OCI-LY7 (cell line): ENCODE results near the gene CCR4. TPM values are rescaled to one million over a fixed set of nuclear protein-coding genes. Genes with fewer than 3 reads are reported as not detected.
"Not testable (repeated sequence)": the region's sequence is repeated elsewhere in the genome, so short reads cannot be mapped to it uniquely, and the experiment has no call there.

Source experiments
- BruUV-seq: library from RNA; stranded (reverse); fragments of 400-500 nt; replicated peaks from 2 replicates; lab custom pipeline; 2021; lab: Mats Ljungman, UMichigan
- CTCF ChIA-PET: fragments of 300-600 bp; sonication (Branson Sonifier 250); formaldehyde crosslinking; loops from one replicate; lab custom pipeline; 2022; ENCODE audit warnings: antibody characterized with exemption; ENCODE audit not compliant: unreplicated experiment; lab: Charles Lee
- POLR2A ChIA-PET: fragments of 300-600 bp; sonication (Branson Sonifier 250); formaldehyde crosslinking; loops from one replicate; lab custom pipeline; 2022; ENCODE audit warnings: antibody characterized with exemption; lab: Charles Lee
- DNase-seq: peaks from one replicate; pipeline ENCODE4 v3.0.0-alpha.2; 2015; ENCODE audit warnings: low spot score
- H2AFZ ChIP-seq: fragments of 200-600 bp; sonication (generic), shearing (Covaris generic); 2 replicates; pipeline ENCODE4 v1.6.1; 2014; ENCODE audit warnings: mild to moderate bottlenecking, antibody characterized with exemption, low read length, moderate library complexity
- H3K27ac ChIP-seq: fragments of 200-600 bp; sonication (generic); 2 replicates; pipeline ENCODE4 v1.5.1; 2014; ENCODE audit warnings: mixed run types, low read depth, mild to moderate bottlenecking, moderate library complexity, low read length, inconsistent platforms; ENCODE audit not compliant: poor library complexity, severe bottlenecking
- H3K36me3 ChIP-seq: fragments of 200-600 bp; sonication (generic); 2 replicates; pipeline ENCODE4 v1.6.1; 2014; ENCODE audit warnings: mild to moderate bottlenecking, antibody characterized with exemption, low read length, moderate library complexity, mixed read lengths; ENCODE audit not compliant: insufficient read depth
- H3K4me1 ChIP-seq: fragments of 200-600 bp; sonication (generic); 2 replicates; pipeline ENCODE4 v1.5.1; 2014; ENCODE audit warnings: mild to moderate bottlenecking, low read length; ENCODE audit not compliant: insufficient read depth, poor library complexity, severe bottlenecking
- H3K4me2 ChIP-seq: fragments of 200-600 bp; sonication (generic); 2 replicates; pipeline ENCODE4 v1.6.1; 2014; ENCODE audit warnings: mild to moderate bottlenecking, low read length
- H3K4me3 ChIP-seq: fragments of 200-600 bp; sonication (generic); 2 replicates; pipeline ENCODE4 v1.5.1; 2014; ENCODE audit warnings: mild to moderate bottlenecking, low read depth, low read length; ENCODE audit not compliant: poor library complexity, severe bottlenecking
- H3K79me2 ChIP-seq: fragments of 200-600 bp; sonication (generic); 2 replicates; pipeline ENCODE4 v1.6.1; 2016; ENCODE audit warnings: low read depth, mild to moderate bottlenecking, low read length, moderate library complexity, mixed read lengths; ENCODE audit not compliant: insufficient read depth
- H3K9me2 ChIP-seq: fragments of 200-600 bp; sonication (generic); 2 replicates; pipeline ENCODE4 v1.6.1; 2016; ENCODE audit warnings: mild to moderate bottlenecking, low read length, mixed read lengths; ENCODE audit not compliant: insufficient read depth
- H3K9me3 ChIP-seq: fragments of 200-600 bp; sonication (generic); 2 replicates; pipeline ENCODE4 v1.6.1; 2014; ENCODE audit warnings: mild to moderate bottlenecking, mixed run types, low read length, mixed read lengths
- H4K20me1 ChIP-seq: fragments of 200-600 bp; sonication (generic); 2 replicates; pipeline ENCODE4 v1.6.1; 2014; ENCODE audit warnings: mild to moderate bottlenecking, antibody characterized with exemption, low read length, moderate library complexity, mixed read lengths; ENCODE audit not compliant: insufficient read depth
- CTCF ChIP-seq: fragments of 200-600 bp; sonication (generic); conservative IDR thresholded peaks from 2 replicates; pipeline ENCODE4 v1.5.1; 2014; ENCODE audit warnings: mild to moderate bottlenecking, antibody characterized with exemption, low read length, moderate library complexity, mixed read lengths
- EZH2phosphoT487 ChIP-seq: fragments of 200-600 bp; sonication (generic); IDR thresholded peaks from 2 replicates; pipeline ENCODE4 v1.6.1; 2018; ENCODE audit warnings: low read depth, borderline replicate concordance, mild to moderate bottlenecking, mixed run types, antibody characterized with exemption, low read length, moderate library complexity, mixed read lengths
- intact Hi-C: fragments of 100-400 bp; cut with micrococcal nuclease; formaldehyde crosslinking; loops from one replicate; pipeline ENCODE4 v1.10.0; 2022; ENCODE audit not compliant: unreplicated experiment
- total RNA-seq, 2 experiments: library from RNA; depleted of rRNA in 1 of 2; stranded (reverse); fragments of >200 nt in 1 of 2; shearing (Covaris generic) in 1 of 2; gene quantifications; 2 replicates each; pipeline ENCODE4 v1.2.3, GENCODE V29; 2014 to 2022

CCR4 gene
- total RNA-seq, 2 experiments from 2014 or later, result not detected

- Histone ChIP-seq H3K9me3 (peaks cover 10% of the 10 kb centered on the region; the same call in 1 of the 2 replicates), H3K4me3 (no peak overlapping the region), H3K36me3 (no peaks in the 10 kb centered on the region), H4K20me1 (no peaks in the 10 kb centered on the region), H2AFZ (no peak overlapping the region), H3K79me2 (no peaks in the 10 kb centered on the region), H3K4me1 (no peaks in the 10 kb centered on the region), H3K4me2 (no peak overlapping the region), H3K9me2 (no peaks in the 10 kb centered on the region), H3K27ac (no peak overlapping the region)
- CTCF ChIA-PET, result interaction anchor here (0.6 kb wide), 1 partner anchor 58 kb away, joined by 3 read pairs; no protein-coding TSS in a partner anchor
- POLR2A ChIA-PET, result interaction anchor here (0.6 to 1.3 kb wide), 2 partner anchors 23 to 24 kb away, joined by 4 read pairs; no protein-coding TSS in a partner anchor
- intact Hi-C loops, result no loop called here
- no TSS peak for BruUV-seq
- DNase-seq, result no peak
- TF ChIP-seq CTCF (no peak), EZH2phosphoT487 (no peak)
Observed at GRCh38 chr3:32961189-32961715, 9.8 kb downstream of the CCR4 start.

DNA sequence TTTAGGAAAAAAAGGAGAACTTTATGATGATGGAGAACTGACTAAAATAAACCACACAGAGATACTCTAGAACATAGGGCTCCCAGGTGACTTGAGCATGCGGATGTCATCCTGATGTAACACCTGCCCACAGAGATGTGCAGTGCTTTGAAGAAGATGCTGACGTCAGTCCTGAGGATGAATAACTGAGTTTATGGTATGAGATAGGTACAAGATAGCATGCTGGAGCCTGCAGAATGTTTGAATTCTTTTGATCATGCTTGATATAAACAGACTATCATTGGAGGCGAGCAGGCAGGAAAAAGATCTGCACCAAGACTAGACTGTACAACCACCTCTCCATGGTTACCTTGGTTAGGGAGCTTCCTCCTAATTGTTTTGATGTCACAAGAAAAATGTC, 12.4 kb downstream of the CCR4 start:
- Histone ChIP-seq H4K20me1 (no peaks in the 10 kb centered on the region), H3K36me3 (no peaks in the 10 kb centered on the region), H2AFZ (no peak overlapping the region), H3K9me3 (peaks cover 19% of the 10 kb centered on the region), H3K4me2 (no peak overlapping the region), H3K9me2 (no peaks in the 10 kb centered on the region), H3K79me2 (no peaks in the 10 kb centered on the region), H3K27ac (no peak overlapping the region), H3K4me3 (no peak overlapping the region), H3K4me1 (no peaks in the 10 kb centered on the region)
- ChIA-PET CTCF (no interaction called here), POLR2A (no interaction called here)
- DNase-seq, result no peak
- intact Hi-C loops, result no loop called here
- BruUV-seq, result no TSS peak
- TF ChIP-seq EZH2phosphoT487, result no peak
- TF ChIP-seq CTCF, result no peak

DNA sequence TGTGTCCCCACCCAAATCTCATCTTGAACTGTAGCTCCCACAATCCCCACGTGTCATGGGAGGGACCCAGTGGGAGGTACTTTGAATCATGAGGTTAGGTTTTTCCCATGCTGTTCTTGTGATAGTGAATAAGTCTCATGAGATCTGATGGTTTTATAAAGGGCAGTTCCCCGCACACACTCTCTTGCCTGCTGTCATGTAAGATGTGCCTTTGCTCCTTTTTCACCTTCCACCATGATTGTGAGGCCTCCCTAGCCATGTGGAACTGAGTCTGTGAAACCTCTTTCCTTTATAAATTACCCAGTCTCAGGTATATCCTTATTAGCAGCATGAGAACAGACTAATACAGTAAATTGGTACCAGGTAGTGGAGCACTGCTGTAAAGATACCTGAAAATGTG, 13.3 kb downstream of the CCR4 start:
- H3K27ac ChIP-seq, CTCF ChIA-PET, H3K4me2 ChIP-seq, POLR2A ChIA-PET, H3K79me2 ChIP-seq, BruUV-seq, intact Hi-C loops, H2AFZ ChIP-seq, H3K4me3 ChIP-seq, DNase-seq, H3K9me2 ChIP-seq, H3K36me3 ChIP-seq, H3K4me1 ChIP-seq, H4K20me1 ChIP-seq: not testable (repeated sequence)
- H3K9me3 ChIP-seq, result peaks cover 19% of the 10 kb centered on the region

- intact Hi-C loops, result not testable (repeated sequence)
Observed at GRCh38 chr3:32965617-32966213, 14.3 kb downstream of the CCR4 start.

GRCh38 chr3:32966627-32967026, 15.2 kb downstream of the CCR4 start:
- intact Hi-C loops, BruUV-seq, H3K4me1 ChIP-seq, H3K4me2 ChIP-seq, H3K36me3 ChIP-seq, CTCF ChIA-PET, H4K20me1 ChIP-seq, H2AFZ ChIP-seq, DNase-seq, H3K79me2 ChIP-seq, H3K4me3 ChIP-seq, H3K27ac ChIP-seq, H3K9me2 ChIP-seq: not testable (repeated sequence)
- peaks cover 19% of the 10 kb centered on the region for H3K9me3 ChIP-seq
- POLR2A ChIA-PET, result interaction anchor here (0.6 kb wide), 1 partner anchor 686 kb away, joined by 8 read pairs; no protein-coding TSS in a partner anchor

More at GRCh38 chr3:32965617-32966213, 14.3 kb downstream of the CCR4 start:
- H3K9me3 ChIP-seq, result peaks cover 19% of the 10 kb centered on the region
- H2AFZ ChIP-seq, H3K27ac ChIP-seq, DNase-seq, H3K79me2 ChIP-seq, H4K20me1 ChIP-seq, H3K4me2 ChIP-seq, H3K4me3 ChIP-seq, BruUV-seq, CTCF ChIA-PET, H3K36me3 ChIP-seq, POLR2A ChIA-PET, H3K9me2 ChIP-seq, H3K4me1 ChIP-seq: not testable (repeated sequence)
